ENCODE measurements around the gene NELFE. TPM values are rescaled to one million over a fixed set of nuclear protein-coding genes. Genes with fewer than 3 reads are reported as not detected.
"Not testable (repeated sequence)": the region's sequence is repeated elsewhere in the genome, so short reads cannot be mapped to it uniquely, and the experiment has no call there.

The NELFE gene
- total RNA-seq, 1 experiment from 2014 or later, result 116 TPM

GRCh38 chr6:31949926-31950548 lies 8.7 kb downstream of the NELFE start:
- DNase-seq (ENCODE audit: low read depth), result no peak

DNA sequence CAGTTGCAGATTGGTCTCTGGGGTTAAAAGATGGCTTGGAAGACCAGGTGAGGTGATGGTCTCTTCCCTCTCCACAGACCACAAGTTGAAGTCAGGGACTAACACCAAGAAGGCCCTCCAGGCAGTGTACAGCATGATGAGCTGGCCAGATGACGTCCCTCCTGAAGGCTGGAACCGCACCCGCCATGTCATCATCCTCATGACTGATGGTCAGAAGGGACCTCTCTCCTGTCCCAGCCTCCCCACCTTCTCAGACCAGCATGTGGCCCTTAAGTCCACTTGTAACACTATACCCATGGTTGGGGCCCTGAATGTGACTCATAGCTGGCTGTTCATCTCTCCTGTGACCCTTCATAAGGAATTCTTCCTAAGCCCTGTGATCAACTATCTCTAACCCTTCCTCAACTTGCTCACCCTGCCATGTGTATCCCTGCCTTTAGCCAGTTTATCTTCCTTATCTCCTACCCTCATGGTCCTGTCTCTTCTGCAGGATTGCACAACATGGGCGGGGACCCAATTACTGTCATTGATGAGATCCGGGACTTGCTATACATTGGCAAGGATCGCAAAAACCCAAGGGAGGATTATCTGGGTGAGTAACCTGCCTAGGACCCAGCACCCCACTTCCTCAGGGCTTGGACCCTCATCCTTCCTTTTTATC lies 9.9 kb downstream of the NELFE start:
- peak; percentile 71 for DNase-seq (ENCODE audit: low read depth)

DNA sequence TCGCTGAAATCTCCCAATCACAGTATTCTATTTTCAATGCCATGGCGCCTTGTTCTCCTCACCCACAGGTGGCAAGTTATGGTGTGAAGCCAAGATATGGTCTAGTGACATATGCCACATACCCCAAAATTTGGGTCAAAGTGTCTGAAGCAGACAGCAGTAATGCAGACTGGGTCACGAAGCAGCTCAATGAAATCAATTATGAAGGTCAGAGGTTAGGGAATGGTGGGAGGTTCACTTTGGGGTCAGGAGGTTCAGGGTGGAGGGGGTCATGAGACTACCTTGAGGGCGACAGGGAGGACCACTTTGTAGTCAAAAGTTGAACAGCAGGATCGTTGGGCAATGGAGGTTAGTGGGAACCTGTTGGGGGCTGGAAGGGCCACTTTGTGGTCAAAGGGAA lies 10.5 kb downstream of the NELFE start:
- no peak for DNase-seq (ENCODE audit: low read depth)

DNA sequence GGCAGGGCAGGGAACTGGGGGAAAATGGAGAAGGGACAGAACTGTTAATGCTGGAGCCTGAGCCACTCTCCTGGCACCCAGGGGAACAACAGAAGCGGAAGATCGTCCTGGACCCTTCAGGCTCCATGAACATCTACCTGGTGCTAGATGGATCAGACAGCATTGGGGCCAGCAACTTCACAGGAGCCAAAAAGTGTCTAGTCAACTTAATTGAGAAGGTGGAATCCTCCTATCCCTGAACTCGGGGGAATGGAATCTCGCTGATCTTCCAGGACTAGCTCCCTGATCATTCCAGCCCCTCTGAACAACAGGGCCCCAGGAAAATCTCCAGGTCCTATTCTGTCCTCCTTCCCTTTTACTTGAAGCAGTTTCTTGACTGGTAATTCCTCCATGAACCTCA lies 10.9 kb downstream of the NELFE start:
- DNase-seq (ENCODE audit: low read depth), result no peak

DNA sequence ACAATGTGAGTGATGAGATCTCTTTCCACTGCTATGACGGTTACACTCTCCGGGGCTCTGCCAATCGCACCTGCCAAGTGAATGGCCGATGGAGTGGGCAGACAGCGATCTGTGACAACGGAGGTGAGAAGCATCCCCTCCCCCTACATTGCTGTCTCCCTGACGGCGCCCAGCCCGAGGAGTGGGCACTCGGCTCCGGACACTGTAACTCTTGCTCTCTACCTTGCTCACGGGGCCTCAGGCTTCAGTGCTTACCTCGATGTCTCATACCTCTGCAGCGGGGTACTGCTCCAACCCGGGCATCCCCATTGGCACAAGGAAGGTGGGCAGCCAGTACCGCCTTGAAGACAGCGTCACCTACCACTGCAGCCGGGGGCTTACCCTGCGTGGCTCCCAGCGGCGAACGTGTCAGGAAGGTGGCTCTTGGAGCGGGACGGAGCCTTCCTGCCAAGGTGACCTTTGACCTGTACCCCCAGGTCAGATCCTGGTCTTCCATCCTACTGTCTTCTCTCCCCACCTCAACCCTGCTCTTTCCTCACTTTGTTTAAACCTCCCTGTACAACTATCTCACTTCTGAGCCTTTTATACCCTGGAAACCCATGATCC lies 11.6 kb downstream of the NELFE start:
- DNase-seq (ENCODE audit: low read depth), result no peak

GRCh38 chr6:31946370-31946885 lies 12.3 kb downstream of the NELFE start:
- DNase-seq (ENCODE audit: low read depth), result no peak

GRCh38 chr6:31945507-31946369 lies 13.0 kb downstream of the NELFE start, which contains the start of gene CFB:
Gene CFB (plus strand): TSS chr6:31946095. CDS start chr6:31946222, 127 bp downstream.
- DNase-seq (ENCODE audit: low read depth), result peak; percentile 42

- no peak for DNase-seq (ENCODE audit: low read depth)
Measured at GRCh38 chr6:31945154-31945506, 13.6 kb downstream of the NELFE start.

DNA sequence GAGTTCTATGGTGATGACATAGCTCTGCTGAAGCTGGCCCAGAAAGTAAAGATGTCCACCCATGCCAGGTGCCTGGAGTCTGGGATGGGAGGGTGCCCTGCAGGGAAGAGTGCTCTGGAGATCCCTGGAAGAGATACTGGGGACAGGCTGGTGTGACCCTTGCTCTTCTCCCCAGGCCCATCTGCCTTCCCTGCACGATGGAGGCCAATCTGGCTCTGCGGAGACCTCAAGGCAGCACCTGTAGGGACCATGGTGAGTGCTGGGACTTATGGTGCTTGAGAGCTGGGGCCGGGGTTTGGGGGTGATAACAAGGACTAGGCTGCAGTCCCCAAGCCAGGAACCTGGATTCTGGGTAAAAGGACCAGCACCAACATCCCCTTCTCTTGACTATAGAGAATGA lies 15.0 kb downstream of the NELFE start:
- no peak for DNase-seq (ENCODE audit: low read depth)

GRCh38 chr6:31940256-31940664 lies 18.5 kb downstream of the NELFE start:
- DNase-seq (ENCODE audit: low read depth), result peak; percentile 45

DNA sequence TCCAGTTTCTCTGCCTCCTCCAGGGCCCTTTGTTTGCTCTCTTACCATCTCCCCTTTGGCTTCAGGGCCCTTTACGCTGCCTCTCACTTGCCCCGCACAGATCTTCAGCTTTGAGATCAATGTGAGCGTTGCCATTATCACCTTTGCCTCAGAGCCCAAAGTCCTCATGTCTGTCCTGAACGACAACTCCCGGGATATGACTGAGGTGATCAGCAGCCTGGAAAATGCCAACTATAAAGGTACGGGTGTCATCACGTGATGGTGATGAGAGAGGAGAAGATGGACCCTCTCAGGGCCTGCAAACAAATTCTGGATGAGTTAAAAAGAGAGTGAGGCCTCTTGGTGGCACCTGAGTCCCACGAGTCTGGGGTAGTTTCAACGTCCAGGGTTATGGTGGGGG lies 22.9 kb downstream of the NELFE start:
- DNase-seq (ENCODE audit: low read depth), result no peak

- no peak for DNase-seq (ENCODE audit: low read depth)
Measured at GRCh38 chr6:31935021-31935420, 23.8 kb downstream of the NELFE start.

- DNase-seq (ENCODE audit: low read depth), result no peak
Measured at GRCh38 chr6:31933537-31933936, 25.2 kb downstream of the NELFE start.

GRCh38 chr6:31932137-31932536 lies 26.6 kb downstream of the NELFE start:
- not testable (repeated sequence) for DNase-seq (ENCODE audit: low read depth)

GRCh38 chr6:31930962-31931361 lies 27.8 kb downstream of the NELFE start:
- no peak for DNase-seq (ENCODE audit: low read depth)

- DNase-seq (ENCODE audit: low read depth), result no peak
Measured at GRCh38 chr6:31928672-31928939, 30.2 kb downstream of the NELFE start.

GRCh38 chr6:31927863-31928671 lies 30.7 kb downstream of the NELFE start:
- no peak for DNase-seq (ENCODE audit: low read depth)

DNA sequence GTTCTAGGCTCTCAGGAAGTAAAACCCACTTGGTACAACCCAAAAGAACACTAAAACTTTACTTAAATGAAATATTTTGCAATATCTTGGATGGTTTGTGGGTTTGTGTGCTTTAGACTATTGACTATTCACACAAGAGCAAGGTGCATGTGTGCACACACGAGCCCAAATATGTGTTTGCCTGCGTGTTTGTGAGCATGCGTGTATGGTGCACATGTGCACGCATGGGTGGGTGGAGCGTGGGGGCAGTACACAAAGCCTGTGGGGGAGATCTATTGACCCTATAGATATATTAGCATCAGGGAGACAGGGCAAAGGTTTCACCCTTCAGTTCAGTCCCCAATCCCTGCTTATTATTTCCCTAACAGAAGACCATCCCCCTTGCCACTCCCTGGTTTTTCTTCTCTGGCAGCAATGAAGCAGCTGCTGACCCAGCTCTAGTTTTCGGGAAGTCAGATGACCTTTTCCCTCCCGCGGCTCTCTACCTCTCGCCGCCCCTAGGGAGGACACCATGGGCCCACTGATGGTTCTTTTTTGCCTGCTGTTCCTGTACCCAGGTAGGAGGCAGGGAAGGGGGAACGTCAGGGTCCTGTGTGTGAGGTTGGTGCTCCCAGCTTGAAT lies 31.4 kb downstream of the NELFE start, which contains the start of gene C2:
Gene C2 (plus strand): TSS at position 476 of the 621 bp plus-strand sequence. CDS start 36 bp downstream, at position 512.
- DNase-seq (ENCODE audit: low read depth), result no peak

GRCh38 chr6:31922942-31923341 lies 35.8 kb downstream of the NELFE start:
- DNase-seq (ENCODE audit: low read depth), result no peak

DNA sequence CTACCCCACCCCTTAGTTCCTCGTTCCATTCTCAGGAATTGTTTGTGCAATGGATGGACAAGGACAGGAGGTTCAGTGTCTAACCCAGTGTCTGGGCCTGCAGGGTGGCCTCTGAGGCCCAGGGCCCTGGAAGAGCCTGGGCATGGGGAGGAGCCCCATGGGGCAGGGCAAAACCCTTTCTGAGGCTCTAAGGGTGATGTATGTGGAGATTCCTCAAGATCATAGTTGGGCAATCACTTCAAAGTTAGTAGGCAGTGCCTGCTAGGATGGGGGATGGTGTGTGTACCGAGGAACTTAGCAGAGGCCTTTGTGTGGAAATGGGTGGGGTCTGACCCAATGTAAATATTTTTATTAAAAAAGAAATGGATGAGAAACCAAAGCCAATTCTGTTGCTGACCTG lies 38.0 kb downstream of the NELFE start:
- DNase-seq (ENCODE audit: low read depth), result no peak

All from HT1080 (cell line).